ENCODE measurements around the gene ZBTB24.

Gene ZBTB24

GRCh38 chr6:109498936-109499335 is 15.9 kb upstream of the ZBTB24 start:
- DNase-seq (ENCODE audit: low read depth in 2 of 2): no peak

DNA sequence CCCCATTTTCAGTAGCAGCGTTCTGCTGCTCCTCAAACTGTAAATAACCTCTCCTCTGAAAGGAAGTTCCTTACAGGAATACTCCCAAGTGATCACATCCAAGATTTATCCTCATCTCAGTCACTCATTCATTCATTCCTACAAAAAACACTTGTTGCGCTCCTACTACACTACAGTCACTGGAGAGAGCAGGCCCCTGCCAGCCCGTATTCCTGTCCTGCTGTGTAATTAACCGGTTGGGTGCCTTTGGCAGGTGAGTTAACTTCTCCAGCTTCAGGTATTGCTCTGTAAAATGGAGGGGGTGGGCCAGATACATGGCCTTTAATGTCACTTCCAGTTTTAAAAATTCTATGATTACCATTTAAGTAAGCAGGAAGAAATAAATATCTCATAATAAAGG is 15.0 kb upstream of the ZBTB24 start:
- no peak for DNase-seq (ENCODE audit: low read depth in 2 of 2)

DNA sequence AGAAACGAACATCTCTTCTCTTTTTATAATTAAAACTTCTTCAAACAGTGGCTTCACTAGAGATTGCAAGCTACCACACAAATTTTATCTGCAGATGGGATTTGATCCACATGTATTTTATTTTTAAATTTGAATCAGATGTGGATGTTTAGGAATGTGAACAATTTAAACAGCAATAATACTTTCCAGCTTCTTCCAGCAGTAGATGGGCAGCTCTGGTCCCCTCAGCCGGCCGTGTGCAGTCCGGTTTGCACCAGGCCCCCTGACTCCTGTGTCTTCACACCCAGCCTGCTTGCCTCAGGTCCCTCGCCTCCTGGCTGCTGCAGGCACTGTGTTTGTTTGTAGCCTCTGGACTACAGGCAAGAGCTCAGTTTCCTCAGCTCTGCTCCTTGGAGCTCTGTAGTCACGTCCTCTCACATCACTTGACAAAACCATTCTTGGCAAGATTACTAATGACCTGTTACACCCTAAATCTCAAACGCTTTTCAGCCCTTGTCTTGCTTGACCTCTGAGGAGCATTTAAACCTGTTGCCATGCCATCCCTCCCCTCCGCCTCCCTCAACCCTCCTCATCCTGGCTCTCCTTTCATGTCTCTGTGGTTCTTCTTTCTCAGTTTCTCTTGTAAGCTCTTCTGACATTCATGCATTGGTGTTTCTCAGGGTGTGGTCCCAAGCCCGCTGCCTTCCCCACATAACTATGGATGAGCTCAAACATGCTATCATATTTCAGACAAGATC is 13.2 kb upstream of the ZBTB24 start:
- no peak for DNase-seq (ENCODE audit: low read depth in 2 of 2)

DNA sequence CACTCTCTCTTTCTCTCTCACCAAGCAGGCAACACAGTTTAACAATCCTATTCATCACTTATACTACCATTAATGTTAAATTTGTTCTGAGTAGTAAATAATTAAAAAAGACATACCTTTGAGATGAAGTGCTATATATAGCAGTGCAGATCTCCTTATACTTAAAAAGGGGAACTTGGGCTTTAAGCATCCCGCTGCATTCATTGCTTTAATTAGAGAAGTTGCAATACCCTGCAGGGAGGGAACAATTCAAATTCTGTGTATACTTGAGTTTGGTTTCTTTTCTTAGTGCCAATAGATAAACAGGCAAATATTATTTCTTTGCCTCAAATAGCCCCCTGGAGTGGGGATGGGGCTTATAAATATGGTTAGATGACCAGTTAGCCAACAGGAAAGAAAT is 10.8 kb upstream of the ZBTB24 start:
- DNase-seq (ENCODE audit: low read depth in 2 of 2): no peak

DNA sequence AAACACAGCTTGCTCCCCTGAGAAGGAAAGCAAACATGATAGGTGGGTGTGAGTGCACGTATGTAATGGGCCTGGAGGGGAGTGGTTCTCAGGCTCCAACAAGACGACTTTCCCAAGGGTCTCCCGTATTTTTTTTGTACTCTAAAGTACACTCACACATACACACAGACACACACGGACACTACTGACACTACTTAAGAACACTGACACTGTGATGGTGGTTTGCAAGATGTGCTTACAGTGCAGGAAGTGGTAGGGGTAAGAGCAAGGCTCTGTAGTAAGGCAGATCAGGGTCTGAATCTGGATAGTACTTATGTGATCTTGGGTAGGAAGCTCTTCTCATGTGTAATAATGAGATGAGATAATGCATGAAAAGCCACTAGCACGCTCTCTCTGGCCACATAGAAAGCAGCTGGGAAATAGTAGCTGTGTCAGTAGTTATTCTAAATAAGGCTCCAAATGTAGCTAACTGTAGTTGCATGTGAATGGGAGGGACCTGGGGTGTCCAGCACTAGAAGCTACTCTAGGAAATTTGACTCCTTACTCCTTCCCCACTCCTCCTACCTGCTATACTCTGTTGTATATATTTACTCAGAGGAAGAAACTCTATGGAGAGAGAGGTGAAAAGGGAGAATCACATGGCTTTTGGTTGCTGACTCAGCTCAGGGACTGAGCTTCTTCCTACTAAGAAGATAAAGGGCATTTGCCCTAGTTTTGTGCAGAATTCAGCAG is 8.4 kb upstream of the ZBTB24 start:
- DNase-seq (ENCODE audit: low read depth in 2 of 2): no peak

- DNase-seq (ENCODE audit: low read depth in 2 of 2): no peak
Measured at GRCh38 chr6:109490713-109491112, 7.7 kb upstream of the ZBTB24 start.

DNA sequence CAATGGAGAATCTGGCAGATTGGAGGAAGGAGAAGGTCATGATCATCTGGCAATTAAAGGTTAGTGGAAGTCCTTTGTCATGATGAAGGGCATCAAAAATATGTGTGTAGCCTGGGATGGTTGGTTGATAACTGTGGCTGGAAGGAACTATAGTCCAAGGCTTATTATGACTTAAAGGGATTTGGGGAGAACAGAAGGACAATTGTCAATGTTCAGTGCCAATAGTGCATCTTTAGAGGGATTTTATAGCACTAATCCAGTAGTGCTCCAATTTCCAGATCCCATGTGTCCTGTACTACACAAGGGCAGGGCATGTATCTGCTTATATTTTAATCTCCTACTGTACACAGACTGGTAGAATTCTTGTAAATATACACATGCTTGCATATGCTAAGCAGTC is 5.0 kb upstream of the ZBTB24 start:
- no peak for DNase-seq (ENCODE audit: low read depth in 2 of 2)

GRCh38 chr6:109486068-109486467 is 3.0 kb upstream of the ZBTB24 start:
- no peak for DNase-seq (ENCODE audit: low read depth in 2 of 2)

DNA sequence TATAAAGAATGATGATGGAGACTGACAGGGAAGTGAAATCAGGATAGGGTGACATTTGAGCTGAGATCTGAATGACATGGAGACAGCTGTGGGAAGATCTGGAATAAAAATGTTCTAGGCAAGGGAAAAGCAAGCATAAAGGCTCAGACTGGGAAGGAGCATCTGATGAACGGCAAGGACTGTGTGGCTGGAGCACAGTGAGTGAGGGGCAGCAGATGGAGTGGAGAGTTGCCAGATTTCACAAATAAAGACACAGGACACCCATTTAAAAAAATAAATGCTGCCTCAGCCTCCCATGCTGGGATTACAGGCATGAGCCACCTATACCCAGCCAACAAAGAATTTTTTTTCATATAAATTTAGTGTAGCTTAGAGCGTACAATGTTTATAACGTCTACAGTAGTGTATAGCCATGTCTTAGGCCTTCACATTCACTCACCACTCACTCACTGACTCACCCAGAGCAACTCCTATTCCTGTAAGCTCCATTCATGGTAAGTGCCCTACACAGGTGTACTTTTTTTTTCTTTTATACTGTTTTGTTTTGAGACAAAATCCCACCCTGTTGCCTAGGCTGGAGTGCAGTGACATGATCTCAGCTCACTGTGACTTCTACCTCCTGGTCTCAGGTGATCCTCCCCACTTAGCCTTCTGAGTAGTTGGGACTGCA is 2.4 kb upstream of the ZBTB24 start:
- DNase-seq (ENCODE audit: low read depth in 2 of 2): no peak

GRCh38 chr6:109484122-109484521 is 1.1 kb upstream of the ZBTB24 start:
- DNase-seq (ENCODE audit: low read depth in 2 of 2): no peak

GRCh38 chr6:109483735-109484057 is 677 bp upstream of the ZBTB24 start:
- no peak for DNase-seq (ENCODE audit: low read depth in 2 of 2)

- no peak for DNase-seq (ENCODE audit: low read depth in 2 of 2)
Measured at GRCh38 chr6:109480993-109481480, 2.0 kb downstream of the ZBTB24 start.

- no peak for DNase-seq (ENCODE audit: low read depth in 2 of 2)
Measured at GRCh38 chr6:109478841-109479624, 4.0 kb downstream of the ZBTB24 start.

DNA sequence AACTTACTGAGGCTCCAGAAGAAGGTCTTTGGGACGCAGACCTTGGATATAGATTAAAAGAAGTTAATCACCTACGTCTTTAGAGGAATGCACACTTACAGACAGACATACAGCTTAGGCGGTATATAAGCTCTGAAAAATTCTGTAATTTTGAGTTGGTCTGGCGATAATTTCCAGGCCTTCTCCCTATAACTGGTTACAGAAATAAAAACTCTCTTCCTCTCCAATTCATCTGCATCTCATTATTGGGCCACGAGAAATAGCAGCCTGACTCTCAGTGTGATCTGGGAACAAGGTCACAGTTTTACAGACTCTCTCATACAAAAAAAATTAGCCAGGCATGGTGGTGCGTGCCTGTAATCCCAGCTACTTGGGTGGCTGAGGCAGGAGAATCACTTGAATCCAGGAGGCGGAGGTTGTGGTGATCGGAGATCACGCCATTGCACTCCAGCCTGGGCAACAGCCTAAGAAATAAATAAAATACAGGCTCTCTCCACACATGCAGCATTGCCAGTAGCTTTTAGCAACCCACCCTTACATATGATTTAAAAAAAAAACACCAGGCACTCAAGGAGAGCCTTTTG is 4.7 kb downstream of the ZBTB24 start:
- no peak for DNase-seq (ENCODE audit: low read depth in 2 of 2)

DNA sequence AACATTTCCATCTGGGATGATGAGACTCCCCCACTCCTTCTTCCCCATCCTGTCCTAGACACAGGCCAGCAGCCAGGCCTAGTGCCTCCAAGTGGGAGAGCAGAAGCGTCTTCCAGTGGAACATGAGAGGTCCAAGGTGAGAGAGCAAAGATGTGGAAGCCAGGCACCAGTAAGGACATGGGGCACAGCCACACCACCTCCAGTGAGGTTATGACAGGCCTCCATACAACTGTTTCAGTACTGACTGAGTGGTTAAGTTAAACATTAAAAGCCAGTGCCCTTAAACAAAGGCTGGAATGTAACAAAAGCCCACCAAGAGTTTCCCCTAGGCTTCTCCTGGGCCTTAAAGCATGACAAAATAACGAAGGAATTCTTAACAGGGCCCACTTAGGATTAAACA is 5.3 kb downstream of the ZBTB24 start:
- no peak for DNase-seq (ENCODE audit: low read depth in 2 of 2)

GRCh38 chr6:109477184-109477583 is 5.8 kb downstream of the ZBTB24 start:
- no peak for DNase-seq (ENCODE audit: low read depth in 2 of 2)

GRCh38 chr6:109475625-109476024 is 7.4 kb downstream of the ZBTB24 start:
- no peak for DNase-seq (ENCODE audit: low read depth in 2 of 2)

DNA sequence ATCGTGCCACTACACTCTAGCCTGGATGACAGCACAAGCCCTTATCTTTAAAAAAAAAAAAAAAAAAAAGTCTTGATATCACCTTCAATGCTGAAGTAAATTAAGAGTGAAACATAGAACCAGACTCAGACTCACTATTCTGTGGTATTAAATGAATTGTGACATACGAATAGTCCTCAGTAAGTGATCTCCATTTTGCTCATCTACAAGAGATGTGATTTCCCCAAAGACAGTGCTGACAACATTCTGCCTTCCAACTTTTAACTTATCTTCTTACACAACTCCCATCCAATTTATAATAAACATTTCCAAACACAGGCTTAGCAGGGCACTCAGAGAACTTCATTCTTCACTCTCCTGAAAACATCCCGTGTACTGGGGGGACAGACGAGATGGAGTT is 8.0 kb downstream of the ZBTB24 start:
- no peak for DNase-seq (ENCODE audit: low read depth in 2 of 2)

DNA sequence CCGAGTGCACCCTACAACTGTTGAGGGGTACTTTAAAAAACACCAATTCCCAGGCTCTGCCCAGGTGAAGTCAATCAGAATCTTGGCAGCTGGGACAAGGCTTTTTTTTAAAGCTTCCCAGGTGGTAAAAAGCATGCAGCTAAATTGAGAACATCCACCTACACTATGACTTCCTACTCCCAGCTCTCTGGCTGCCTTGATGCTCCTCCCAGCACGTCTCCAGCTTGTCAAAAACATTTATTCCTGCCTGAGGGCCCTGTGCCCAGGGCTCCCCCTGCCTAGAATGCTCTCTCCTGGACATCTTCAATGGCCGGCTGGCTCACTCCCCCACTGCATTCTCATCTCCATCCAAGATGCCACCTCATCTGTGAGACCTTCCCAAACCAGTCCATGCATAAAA is 9.9 kb downstream of the ZBTB24 start:
- no peak for DNase-seq (ENCODE audit: low read depth in 2 of 2)

GRCh38 chr6:109472132-109472995 is 10.7 kb downstream of the ZBTB24 start:
- DNase-seq (ENCODE audit: low read depth in 2 of 2): no peak

Measured in activated CD8-positive, alpha-beta memory T cell treated with anti-CD3 and anti-CD28 coated beads for 4 hours (primary cell).